Activated CD8-positive, alpha-beta memory T cell treated with anti-CD3 and anti-CD28 coated beads for 48 hours (primary cell): ENCODE data around the gene ARF1.
A peak's percentile ranks its signal among the peaks of the same experiment; 100 is the strongest.

Experiments used
- DNase-seq, 3 experiments: peaks; one replicate each; pipeline ENCODE4 v3.0.0-alpha.2; 2020; ENCODE audit warnings: low read depth in 2 of 3, low spot score in 2 of 3

The ARF1 gene

DNA sequence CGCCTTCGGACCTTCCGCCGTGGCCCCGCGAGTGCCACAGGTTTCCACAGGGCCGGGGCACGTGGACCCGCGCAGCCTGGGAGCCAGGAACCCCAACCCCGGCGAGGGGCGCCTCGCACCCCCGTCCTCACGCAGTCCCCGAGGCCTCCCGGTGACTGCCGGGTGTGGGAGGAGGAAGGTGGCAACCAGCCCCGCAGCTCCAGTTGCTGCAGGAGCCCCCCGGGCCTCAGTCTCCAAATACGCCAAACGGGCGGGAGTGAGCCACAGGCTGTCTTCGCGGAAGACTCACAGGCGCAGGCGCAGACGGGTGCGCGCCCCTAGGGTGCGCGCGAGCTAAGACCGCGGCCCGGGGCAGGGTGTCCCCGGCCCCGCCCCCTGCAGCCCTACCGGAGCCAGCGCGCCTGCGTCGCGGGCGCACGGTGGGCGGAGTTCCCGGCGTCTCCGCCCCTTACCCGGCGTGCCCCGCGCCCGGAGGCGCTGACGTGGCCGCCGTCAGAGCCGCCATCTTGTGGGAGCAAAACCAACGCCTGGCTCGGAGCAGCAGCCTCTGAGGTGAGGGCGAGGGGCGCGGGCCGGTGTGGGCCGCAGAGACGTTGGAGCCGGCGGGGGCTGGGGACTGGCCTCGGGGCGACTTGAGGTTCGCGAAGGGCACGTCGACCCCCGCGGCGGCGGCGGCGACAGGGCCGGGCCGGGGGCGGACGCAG, at the start of gene ARF1:
TSS of gene ARF1 (plus strand) at position 495 of the 704 bp plus-strand sequence. CDS start 14,407 bp downstream, outside the sequence.
- DNase-seq: peak; percentile 80 to 96 (median 81)

DNA sequence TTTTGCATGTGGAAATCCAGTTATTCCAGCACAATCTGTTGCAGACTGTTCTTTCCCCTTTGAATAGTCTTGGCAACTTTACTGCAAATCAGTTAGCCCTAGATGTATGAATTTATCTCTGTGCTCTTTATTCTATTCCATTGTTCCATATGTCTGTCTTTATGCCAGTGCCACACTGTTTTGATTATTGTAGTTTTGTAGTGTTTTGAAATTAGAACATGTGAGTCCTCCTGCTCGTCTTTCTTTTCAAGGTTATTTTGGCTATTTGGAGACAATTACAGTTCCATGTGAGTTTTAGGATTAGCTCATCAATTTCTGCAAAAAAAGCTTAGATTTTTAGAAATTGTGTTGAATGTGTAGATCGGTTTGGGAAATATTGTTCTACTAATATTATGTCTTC, 49.1 kb upstream of the ARF1 start:
- DNase-seq: no peak

DNA sequence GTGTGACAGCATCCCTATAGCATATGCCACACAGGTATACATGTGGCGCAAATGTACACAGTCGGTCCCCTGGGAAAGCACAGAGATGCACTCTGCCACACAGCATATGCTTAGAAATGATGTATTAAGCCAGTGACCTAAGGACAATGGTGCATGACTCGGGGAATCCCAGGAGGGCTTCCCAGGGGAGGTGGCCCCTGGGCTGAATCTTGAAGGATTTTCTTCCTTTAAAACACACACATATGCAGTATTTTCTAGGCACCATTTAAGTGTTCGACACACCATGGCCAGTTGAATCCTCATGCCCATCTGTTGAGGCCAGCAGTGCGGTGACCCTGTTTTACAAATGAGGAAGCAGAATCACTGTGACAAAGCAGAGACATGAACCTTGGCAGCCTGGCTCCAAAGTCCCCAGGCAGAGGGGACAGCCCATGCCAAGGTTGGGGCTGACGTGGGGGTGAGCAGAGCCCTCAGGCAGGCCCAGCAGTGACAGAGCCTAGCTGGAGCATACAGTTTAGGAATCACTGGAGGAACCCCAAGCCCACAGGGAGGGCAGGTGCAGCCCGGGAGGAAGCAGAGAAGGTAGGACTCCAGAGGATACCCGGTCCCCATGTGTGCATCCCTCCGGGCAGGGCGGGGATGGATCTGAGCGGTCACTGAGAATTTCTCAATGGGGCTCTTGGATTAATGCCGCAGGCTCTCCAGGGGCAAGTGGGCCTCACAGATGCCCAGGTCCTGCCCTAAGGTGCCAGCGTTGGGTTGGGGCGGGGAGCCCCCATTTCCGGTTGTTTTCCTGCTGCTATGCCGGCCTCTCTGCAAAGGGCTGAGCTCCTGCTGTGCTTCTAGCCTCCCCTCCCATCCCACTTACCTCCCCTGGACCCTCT, 47.3 kb upstream of the ARF1 start:
- DNase-seq: no peak

DNA sequence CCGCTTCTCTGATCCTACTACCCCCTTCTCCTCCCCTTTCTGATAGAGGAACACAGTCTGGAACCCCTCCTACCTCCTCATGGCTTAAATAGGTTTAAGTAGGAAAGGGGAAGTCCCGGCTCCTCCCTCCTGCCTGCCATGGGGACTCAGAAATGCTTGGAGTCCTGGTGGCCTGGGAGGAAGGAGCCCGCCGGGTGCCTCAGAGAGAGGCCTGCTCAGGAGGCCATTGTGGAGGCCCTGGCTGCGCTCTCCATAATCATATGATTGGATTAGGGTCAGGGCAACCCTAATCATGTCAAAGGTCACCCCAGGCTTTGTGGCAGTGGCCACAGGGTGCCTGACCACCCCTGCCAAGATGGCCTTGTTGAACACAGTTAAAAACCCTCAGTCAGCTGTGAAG, 46.7 kb upstream of the ARF1 start:
- no peak for DNase-seq

DNA sequence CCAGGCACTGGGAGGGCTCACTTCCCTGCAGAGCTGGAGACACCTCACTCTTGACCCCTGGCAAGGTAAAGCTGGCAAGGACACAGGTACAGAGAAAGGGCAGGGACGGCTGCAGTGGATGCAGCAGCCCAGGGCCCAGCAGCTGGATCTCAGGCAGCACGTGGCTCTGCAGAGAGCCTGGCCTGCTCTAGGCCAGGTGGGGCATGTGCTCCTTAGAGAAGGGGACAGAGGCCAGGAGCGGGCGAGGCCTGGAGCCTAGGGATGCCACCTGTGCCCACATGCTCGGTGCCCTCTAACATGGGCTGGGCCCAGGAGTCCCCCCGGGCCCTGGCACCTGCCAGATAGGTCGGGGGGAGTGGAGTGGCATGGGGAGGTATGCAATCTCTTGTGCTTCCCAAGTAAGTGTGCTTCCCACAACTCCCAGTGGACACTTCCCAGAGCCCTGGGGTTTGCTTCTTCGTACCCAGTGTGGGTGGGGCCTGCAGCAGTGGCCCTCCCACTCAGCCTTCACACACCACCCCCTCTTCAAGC, 45.7 kb upstream of the ARF1 start:
- DNase-seq: no peak

DNA sequence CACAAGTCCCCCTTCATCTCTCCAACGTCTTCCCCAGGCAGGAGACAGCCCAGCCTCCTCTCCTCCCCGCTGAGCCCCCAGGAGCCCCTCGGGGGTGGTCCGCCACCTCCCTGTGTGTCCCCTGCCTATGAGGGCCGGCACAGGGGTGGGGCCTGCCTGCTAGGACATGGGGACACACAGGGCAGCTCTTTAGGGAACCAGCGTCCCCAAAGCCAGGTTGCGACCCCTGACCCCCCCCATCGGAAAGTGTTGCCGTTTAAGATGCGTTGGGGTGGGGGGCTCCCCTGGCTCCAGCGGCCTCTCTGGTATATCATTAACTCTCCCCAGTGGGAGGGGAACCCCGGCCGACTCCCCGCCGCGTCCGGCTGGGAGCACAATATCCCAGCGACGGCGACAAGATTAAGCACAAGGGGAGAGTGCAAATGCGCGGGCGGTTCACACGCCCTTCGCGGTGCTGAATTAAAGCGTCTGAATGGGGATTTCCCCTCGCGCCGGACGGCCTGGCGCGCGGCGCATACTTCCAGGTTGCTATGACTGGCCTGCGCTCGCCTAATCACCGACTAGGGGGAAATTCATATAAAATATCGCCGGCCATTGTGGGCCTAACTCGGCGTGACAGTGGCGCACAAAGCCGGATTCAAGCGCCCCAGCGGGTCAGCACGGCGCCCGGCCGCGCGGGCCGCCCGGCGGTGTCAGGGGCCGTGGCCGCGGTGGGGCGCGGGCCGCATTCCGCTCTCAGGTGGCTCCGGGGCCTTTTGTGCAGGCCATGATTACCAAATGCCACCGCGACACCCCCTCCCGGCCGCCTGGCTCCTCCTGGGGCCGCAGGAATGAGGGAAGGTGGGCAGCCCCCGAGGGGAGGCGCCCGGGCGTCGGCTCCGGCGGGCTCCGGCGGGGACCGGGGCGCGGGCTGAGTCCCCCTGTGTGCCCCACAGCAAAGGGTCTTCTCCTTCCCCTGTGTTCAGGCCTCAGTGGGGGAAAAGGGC, 44.8 kb upstream of the ARF1 start:
- DNase-seq: peak in 2 of 3 experiments; percentile 21 to 27

DNA sequence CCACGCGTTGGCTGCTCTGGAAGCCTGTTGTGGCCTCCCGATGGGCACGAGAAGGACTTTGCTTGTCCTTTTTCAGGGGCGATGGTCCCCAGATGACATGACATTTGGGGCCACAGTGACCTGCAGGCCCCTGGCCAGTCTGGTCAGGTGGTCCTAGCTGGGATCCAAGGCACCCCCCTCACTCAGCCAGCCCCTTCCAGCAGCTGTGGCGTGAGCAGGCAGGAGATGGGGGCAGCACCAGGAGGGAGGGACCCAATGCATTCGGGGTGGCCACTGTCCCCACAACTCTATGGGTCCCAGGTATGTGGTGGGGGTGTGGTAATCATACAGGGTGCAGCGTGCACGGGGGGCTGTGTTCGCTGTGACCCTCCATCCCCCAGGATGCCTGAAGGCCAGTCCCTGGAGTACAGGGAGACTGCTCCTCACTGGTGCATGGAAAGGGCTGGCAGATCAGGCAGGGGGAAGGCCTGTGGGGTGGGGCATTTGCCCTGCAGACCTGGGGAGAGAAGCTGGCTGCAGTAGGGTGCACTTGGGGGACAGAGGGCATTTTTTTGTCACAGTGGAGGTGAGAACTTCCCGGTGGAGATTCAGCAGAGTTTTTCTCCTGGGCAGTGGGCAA, 44.0 kb upstream of the ARF1 start:
- DNase-seq: no peak

DNA sequence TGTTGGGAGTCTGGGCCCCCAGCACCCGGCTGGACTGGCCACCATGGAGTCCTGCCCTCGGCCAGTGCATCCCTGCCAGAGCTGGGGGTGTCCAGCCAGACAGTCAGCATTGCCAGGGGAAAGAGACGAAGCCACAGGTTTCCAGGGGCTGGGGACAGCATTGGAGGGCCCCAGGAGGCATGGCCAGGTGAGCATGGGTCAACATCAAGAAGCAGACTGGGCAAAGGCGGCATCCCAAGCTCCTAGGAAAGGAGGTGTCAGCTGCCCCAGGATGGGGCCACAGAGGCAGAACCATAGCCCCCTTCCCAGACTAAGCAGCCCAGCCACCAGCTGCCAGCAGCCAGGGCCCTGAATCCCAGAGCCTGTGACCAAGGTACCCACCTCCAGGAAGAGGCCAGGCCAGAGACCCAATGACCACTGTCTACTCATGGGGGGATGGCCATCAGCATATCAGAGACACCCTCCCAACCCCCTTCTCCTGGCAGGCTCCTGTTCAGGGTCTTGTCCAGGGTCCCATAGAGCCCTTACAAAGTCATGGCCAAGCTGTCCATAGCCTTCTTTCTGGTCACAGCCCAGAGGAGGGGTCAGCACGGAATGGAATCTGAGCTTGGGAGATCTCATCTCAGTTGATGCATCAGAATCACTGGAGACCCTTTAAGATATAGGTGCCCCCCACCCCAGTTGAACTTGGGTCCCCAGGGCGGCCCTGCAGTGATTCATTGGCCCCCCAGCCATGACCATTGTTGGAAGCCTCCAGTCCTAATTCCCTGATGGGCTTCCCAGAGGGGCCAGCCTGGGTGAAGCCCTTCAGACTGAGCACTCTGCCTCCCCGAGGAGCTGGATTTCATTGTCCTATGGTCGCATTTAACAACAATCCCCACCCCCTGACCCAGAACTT, 43.3 kb upstream of the ARF1 start:
- DNase-seq: no peak

DNA sequence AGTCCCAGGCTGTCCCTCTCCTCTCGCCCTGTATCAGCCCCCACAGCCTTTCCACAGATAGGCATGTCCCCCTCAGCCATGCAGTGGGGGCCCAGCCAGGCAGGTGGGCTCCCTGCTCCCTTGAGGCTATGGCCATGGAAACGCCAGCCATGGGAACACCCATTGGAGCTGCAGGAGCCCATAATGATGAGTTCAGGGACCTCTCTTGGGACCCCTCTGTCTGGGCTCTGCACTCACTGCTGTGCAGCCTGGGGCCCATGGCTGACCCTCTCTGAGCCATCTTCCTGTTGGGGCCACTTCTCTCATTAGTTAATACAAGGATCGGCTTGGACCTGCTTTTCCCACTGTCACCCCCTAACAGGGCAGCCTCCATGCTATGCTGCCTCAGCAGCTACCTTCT, 42.5 kb upstream of the ARF1 start:
- DNase-seq: no peak

DNA sequence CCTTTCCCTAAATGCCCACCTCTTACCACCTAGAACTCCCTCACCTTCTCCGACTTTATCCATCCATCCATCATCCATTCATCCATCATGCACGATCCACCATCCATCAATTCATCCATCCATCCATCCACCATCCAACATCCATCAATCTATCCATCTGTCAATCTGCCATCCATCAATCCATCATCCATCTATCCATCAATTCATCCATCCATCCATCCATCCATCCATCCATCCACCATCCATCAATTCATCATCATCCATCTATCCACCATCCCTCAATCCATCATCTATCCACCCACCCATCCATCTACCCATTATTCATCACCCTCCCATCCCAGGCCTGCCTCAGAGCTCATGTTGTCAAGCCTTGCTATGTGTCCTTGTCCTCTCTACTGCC, 41.2 kb upstream of the ARF1 start:
- DNase-seq: no peak

DNA sequence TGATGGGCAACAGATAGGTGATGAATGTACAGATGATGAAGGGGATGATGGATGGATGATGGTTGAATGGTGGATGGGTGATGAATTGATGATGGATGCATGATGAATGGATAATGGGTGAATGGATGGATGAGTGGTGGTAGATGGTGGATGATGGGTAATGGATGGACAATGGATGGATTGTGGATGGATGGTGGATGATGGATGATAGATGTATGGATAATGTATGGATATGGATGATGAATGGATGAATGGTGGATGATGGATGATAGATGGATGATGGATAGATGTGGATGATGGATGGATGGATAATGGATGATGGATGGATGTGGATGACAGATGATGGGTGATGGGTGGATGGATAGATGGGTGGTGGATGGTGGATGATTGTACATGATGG, 40.0 kb upstream of the ARF1 start:
- DNase-seq: no peak

DNA sequence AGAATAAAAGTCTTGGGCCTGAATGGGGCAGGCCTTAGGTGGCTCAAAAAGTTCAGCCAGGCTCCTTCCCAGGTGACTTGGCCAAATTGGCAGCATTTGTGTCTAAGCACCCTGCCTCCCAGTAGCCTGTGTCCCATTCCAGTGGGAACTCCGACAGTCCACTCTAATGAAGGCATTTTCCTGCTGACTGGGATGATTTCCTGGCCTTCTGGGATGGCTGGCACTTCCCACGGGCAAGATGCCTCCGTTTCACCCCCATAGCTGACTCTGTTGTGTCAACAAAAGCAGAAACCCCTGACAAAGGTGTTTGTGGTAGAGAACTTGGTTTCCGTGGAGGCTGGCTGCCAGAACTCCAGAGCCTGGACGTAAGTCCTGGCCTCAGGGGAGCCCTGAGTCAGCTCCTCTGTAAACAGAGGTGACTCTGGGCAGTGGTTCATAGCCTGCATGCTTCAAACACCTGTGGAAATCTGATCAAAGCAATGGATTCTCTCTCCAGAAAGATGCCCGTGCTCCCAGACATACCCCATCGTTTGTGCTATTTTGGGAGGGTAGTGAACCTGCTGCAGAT, 39.1 kb upstream of the ARF1 start:
- no peak for DNase-seq

DNA sequence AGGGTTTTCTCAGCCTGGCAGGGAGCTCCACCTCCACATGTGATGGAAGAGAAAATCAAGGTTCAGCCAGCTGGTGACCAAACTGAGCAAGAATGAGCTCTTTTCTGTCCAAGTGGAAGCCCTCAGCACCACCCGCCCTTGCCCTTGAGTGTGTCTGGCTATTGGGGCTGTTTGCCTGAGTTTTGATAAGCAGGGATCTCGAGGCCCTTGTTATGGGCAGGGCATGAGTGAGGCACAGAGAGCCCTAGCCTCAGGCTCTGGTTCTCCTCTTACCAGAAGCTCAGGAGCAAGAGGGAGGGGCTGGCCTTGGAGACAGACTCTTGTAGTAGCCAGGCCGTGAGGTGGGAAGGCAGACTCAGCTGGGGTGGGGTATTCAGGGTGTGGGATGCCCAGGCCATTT, 37.5 kb upstream of the ARF1 start:
- DNase-seq: no peak

DNA sequence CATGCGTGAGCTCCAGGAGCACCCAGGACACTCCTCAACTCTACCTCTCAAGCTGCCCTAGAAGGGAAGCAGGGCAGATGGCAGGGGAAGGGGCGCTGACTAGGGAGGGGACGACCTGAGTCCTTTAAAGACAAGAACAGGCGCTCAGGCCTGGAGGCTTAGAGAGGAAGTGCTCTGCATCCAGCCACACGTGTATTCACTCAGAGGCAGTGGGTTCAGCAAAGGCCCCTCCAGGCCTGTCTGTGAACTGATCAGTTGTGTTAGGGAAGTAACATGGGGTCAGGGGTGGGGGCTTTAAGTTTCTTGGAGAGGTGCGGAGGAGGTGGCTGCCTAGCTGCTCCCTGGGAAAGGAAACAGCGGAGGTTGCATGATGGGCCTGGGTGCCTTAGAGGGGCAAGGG, 37.1 kb upstream of the ARF1 start:
- DNase-seq: no peak

DNA sequence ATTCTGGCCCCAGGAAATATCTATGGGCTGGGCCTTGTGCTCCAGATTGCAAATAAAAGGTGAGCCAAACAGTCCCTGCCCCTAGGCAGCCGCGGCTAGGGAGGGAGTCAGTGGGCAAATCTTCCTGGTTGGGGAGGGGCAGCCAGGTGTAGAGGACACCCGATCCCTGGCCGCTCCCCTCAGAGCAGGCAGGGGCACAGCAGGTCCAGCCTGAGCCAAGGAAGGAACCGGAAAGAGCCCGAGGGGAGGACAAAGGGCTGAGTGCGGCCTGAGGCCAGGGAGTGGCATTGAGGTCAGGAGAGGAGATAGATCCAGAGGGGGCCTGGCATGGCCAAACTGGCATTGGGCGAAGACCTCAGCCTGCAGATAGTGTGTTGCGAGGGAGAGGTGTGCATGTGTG, 36.6 kb upstream of the ARF1 start:
- no peak for DNase-seq

DNA sequence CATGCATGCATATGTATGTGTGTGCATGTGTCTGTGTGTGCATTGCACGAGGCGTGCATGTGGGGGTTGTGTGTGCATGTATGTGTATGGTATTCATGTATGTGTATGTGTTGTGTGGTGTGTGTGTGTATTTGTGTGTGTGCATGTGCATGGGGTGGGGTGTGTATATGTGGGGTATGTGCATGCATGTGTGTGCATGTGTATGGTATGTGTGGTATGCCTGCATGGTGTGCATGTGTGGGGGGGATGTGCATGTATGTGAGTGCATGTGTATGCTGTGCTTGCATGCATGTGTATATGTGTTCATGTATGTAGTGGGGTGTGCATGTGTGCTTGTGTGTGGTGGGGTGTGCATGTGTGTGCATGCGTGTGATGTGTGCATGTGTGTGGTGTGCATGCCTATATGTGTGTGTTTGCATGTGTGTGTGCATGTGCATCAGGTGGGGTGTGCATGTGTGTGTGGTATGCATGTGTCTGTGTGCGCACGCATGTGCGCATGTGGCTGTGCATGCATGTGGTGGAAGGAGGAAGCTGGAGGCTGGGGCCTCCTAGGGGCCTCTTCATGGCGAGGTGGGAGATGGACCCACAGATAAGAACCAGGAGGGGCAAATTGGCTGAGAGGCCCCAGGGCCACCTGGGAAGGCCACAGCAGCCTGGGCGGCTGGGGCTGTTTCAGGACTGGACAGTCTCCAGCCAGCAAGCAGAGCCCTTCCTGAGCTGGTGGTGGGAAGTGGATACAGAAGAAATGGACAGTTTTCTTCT, 35.9 kb upstream of the ARF1 start:
- DNase-seq: no peak

DNA sequence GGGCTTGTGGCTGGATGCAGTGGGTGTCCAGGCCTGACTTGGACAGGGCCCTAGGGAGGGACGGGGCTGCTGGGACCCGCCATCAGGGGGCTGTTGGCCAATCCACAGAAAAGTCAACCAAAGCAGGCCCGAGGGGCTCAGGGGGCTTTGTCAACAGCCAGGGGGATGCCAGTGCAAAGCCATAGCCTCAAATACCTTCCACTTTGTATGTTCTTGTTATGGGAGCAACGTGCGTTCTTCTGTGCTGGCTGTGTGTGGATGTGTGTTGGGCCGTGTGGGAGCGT, 35.4 kb upstream of the ARF1 start:
- DNase-seq: no peak

DNA sequence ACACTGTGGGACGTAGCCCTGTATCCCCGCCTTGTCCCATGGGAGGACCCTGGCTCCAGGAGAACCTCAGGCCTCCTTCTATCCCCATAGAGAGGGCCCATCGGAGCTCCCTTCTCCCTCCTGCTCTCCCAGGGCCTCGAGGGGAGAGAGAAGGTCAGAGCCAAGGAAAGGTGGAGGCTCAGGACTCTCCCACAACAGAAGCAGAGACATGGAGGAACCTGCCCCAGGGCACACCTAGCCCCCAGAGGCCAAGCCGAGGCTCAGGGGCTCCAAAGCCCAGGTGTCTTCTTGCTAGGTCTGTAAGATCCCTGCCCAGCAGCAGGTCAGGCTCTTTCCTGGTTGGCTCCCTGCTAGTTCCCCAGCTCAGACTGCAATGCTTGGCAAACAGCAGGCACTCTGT, 34.4 kb upstream of the ARF1 start:
- no peak for DNase-seq
